Caco-2 (cell line): ENCODE measurements around the gene TMLHE. TPM values are rescaled to one million over a fixed set of nuclear protein-coding genes. Genes with fewer than 3 reads are reported as not detected.
"Not testable (repeated sequence)": the region's sequence is repeated elsewhere in the genome, so short reads cannot be mapped to it uniquely, and the experiment has no call there.

Experiments
- BruUV-seq: library from RNA; stranded (reverse); fragments of 400-500 nt; replicated peaks from 2 replicates; lab custom pipeline; 2021; lab: Mats Ljungman, UMichigan
- CTCF ChIA-PET: fragments of 300-600 bp; sonication (Branson Sonifier 250); formaldehyde crosslinking; loops from one replicate; lab custom pipeline; 2022; ENCODE audit warnings: antibody characterized with exemption; lab: Charles Lee
- POLR2A ChIA-PET: fragments of 300-600 bp; sonication (Branson Sonifier 250); formaldehyde crosslinking; loops from one replicate; lab custom pipeline; 2022; ENCODE audit warnings: antibody characterized with exemption; lab: Charles Lee
- DNase-seq, 2 experiments: peaks; one replicate each; pipeline versions ENCODE4 v3.0.0 to v3.0.0-alpha.2; 2020 to 2022
- H3K27me3 ChIP-seq: replicated peaks from 2 replicates; pipeline ENCODE4 v1.6.0; 2011; ENCODE audit warnings: low read length; ENCODE audit not compliant: control insufficient read depth, insufficient read depth
- H3K36me3 ChIP-seq: 2 replicates; pipeline ENCODE4 v1.5.1; 2011; ENCODE audit warnings: low read length; ENCODE audit not compliant: control insufficient read depth, insufficient read depth
- H3K4me1 ChIP-seq: fragments of 250-450 bp; sonication (Bioruptor Pico); 2 replicates; pipeline ENCODE4 v1.5.1; 2020; ENCODE audit warnings: mild to moderate bottlenecking
- H3K4me3 ChIP-seq: 2 replicates; pipeline ENCODE4 v1.5.1; 2011; ENCODE audit warnings: low read depth, mild to moderate bottlenecking, control low read depth, low read length
- H3K9me3 ChIP-seq: fragments of 250-450 bp; sonication (Bioruptor Pico); 2 replicates; pipeline ENCODE4 v1.5.1; 2020; ENCODE audit warnings: mild to moderate bottlenecking, moderate library complexity
- H3K27ac Mint-ChIP-seq: one replicate; pipeline ENCODE4 v1.8.0; 2022; ENCODE audit warnings: mixed read lengths; ENCODE audit not compliant: unreplicated experiment
- H3K27me3 Mint-ChIP-seq: one replicate; pipeline ENCODE4 v1.8.0; 2022; ENCODE audit warnings: mixed read lengths; ENCODE audit not compliant: insufficient read depth, unreplicated experiment
- H3K36me3 Mint-ChIP-seq: one replicate; pipeline ENCODE4 v1.8.0; 2022; ENCODE audit warnings: mild to moderate bottlenecking, mixed read lengths; ENCODE audit not compliant: insufficient read depth, unreplicated experiment
- H3K4me1 Mint-ChIP-seq: one replicate; pipeline ENCODE4 v1.8.0; 2022; ENCODE audit warnings: low read depth, mixed read lengths; ENCODE audit not compliant: unreplicated experiment
- H3K4me3 Mint-ChIP-seq: one replicate; pipeline ENCODE4 v1.8.0; 2022; ENCODE audit warnings: mild to moderate bottlenecking, moderate library complexity, mixed read lengths; ENCODE audit not compliant: unreplicated experiment
- H3K9me3 Mint-ChIP-seq: one replicate; pipeline ENCODE4 v1.8.0; 2022; ENCODE audit warnings: mixed read lengths; ENCODE audit not compliant: unreplicated experiment
- intact Hi-C: fragments of 100-400 bp; cut with micrococcal nuclease; formaldehyde crosslinking; loops from one replicate; pipeline ENCODE4 v1.10.0; 2022; ENCODE audit not compliant: unreplicated experiment
- microRNA-seq: library from miRNA; unstranded; fragments of <30 nt; microRNA quantifications from one replicate; pipeline ENCODE4 v1.2.0, GENCODE V29; 2022
- total RNA-seq: library from RNA; stranded (reverse); gene quantifications from 2 replicates; pipeline ENCODE4 v1.2.3, GENCODE V29; 2022
- TF ChIP-seq, protein P1 (sequence below), 2 experiments: fragments of 200-600 bp in 1 of 2; IDR thresholded peaks; 1 replicate in 1 of 2; 2 replicates in 1 of 2; pipeline versions ENCODE4 v1.5.1 to v1.8.0; 2011 to 2022; ENCODE audit warnings: antibody characterized with exemption in 1 of 2, control low read depth in 1 of 2, inconsistent platforms in 1 of 2, low read depth in 1 of 2, low read length in 1 of 2, mild to moderate bottlenecking in 1 of 2, moderate library complexity in 1 of 2; ENCODE audit not compliant: insufficient read depth in 1 of 2, severe bottlenecking in 1 of 2, unreplicated experiment in 1 of 2

The TMLHE gene
- total RNA-seq, 1 experiment from 2014 or later, result 14.0 TPM

DNA sequence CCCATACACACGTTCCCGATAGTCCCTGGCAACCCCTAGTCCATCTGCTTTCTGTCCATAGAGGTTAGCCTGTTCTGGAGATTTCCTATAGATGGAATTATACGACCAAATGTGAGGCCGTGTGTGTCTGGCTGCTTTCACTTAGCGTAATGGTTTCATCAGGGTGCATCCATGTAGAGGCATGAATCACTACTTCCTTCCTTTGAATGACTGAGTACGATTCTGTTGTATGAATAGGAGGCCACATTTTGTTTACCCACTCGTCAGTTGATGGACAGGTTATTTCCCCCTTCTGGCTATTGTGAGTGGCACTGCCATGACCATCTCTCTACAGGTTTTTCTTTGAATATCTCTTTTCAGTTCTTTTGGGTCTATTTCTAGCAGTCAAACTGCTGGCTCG, 152.3 kb downstream of the TMLHE start:
- H3K36me3 ChIP-seq, H3K36me3 Mint-ChIP-seq, POLR2A ChIA-PET, intact Hi-C loops, H3K9me3 ChIP-seq, H3K27me3 ChIP-seq, DNase-seq, H3K4me1 ChIP-seq, H3K27me3 Mint-ChIP-seq, BruUV-seq, H3K4me3 Mint-ChIP-seq, H3K27ac Mint-ChIP-seq, H3K9me3 Mint-ChIP-seq, H3K4me1 Mint-ChIP-seq, H3K4me3 ChIP-seq, CTCF ChIA-PET: not testable (repeated sequence)

DNA sequence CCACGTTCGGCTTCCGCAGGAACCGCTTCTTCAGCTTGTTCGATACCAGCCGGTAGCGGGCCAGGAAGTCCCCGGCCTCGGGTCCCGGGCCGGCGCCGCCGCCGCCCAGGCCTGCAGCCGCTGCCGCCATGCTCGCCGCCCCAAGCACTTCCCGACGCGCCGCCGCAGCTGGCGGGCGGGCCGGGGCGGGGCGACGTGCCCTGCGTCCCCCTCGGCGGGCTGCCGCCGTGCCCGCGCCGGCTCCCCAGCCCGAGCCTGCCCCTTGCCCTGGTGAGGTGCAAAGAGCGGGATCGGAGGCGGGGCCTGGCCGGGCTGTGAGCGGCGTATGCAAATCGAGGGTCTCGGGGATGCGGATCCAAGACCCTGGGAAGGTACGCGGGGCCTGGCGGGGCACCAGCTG, 154.3 kb downstream of the TMLHE start, which contains the start of gene F8A3:
TSS of gene F8A3 (minus strand) at position 150 of the 400 bp plus-strand sequence. CDS start at position 130, 20 bp downstream.
- H3K9me3 ChIP-seq, H3K4me1 ChIP-seq, DNase-seq, H3K27me3 Mint-ChIP-seq, POLR2A ChIA-PET, H3K36me3 ChIP-seq, H3K4me3 Mint-ChIP-seq, H3K27me3 ChIP-seq, H3K9me3 Mint-ChIP-seq, BruUV-seq, intact Hi-C loops, CTCF ChIA-PET, H3K4me3 ChIP-seq, H3K36me3 Mint-ChIP-seq, H3K27ac Mint-ChIP-seq, H3K4me1 Mint-ChIP-seq: not testable (repeated sequence)

DNA sequence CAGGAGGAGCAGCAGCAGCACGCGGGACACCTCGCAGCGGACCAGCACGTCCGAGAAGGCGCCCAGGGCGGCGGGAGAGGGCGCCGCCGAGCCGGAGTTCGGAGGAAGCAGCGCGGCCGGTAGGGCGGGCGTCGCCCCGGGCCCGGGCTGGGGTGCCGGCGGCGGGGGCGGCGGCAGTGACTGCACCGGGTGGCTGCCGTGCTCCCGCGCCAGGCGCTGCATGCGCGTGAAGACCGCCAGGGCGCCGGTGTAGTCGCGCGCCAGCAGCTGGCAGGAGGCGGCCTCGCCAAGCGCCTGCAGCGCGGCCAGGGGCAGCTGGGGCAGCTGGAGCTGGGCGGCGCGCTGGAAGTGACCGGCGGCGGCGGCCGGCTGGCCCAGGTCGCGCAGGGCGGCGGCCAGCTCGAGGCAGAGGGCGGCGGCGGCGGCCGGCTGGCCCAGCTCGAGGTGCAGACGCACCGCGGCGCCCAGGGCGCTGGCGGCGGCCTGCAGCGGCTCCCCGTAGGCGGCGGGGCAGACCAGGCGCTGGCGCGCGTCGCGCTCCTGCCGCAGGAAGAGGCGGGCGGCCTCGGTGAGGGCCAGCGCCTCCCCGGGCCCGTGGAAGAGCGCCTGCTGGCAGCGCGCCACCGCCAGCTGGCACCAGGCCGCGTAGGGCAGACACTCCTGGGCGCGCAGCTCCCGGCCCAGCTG, 154.8 kb downstream of the TMLHE start:
- CTCF ChIA-PET, H3K4me3 Mint-ChIP-seq, BruUV-seq, H3K9me3 Mint-ChIP-seq, H3K9me3 ChIP-seq, H3K4me3 ChIP-seq, H3K27me3 ChIP-seq, H3K36me3 Mint-ChIP-seq, H3K4me1 ChIP-seq, H3K27me3 Mint-ChIP-seq, H3K4me1 Mint-ChIP-seq, DNase-seq, H3K36me3 ChIP-seq, POLR2A ChIA-PET, intact Hi-C loops, H3K27ac Mint-ChIP-seq: not testable (repeated sequence)

DNA sequence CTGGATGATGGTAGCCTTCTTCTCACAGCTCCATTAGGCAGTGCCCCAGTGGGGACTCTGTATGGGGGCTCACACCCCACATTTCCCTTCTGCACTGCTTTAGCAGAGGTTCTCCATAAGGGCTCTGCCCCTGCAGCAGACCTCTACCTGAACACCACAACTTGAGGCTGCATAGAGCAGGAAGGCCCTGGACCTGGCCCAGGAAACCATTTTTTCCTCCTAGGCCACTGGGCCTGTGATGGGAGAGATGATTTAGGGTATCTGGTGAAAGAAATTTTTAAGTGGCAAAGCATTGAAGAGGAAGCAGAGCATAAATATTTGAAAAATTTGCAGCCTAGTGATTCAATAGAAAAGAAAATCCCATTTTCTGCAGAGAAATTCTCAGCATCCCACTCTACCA, 171.7 kb downstream of the TMLHE start:
- Histone ChIP-seq H3K36me3 (no peaks in the 10 kb centered on the region), H3K4me1 (no peaks in the 10 kb centered on the region), H3K27me3 (no peaks in the 10 kb centered on the region), H3K9me3 (no peaks in the 10 kb centered on the region), H3K4me3 (no peak overlapping the region)
- Mint-ChIP-seq H3K27me3 (no peaks in the 10 kb centered on the region), H3K9me3 (no peaks in the 10 kb centered on the region), H3K36me3 (no peaks in the 10 kb centered on the region), H3K27ac (no peak overlapping the region), H3K4me3 (no peak overlapping the region), H3K4me1 (no peaks in the 10 kb centered on the region)
- CTCF ChIA-PET, result no interaction called here
- BruUV-seq, result no TSS peak
- no peak for DNase-seq
- intact Hi-C loops, result no loop called here
- TF ChIP-seq, protein P1, sequence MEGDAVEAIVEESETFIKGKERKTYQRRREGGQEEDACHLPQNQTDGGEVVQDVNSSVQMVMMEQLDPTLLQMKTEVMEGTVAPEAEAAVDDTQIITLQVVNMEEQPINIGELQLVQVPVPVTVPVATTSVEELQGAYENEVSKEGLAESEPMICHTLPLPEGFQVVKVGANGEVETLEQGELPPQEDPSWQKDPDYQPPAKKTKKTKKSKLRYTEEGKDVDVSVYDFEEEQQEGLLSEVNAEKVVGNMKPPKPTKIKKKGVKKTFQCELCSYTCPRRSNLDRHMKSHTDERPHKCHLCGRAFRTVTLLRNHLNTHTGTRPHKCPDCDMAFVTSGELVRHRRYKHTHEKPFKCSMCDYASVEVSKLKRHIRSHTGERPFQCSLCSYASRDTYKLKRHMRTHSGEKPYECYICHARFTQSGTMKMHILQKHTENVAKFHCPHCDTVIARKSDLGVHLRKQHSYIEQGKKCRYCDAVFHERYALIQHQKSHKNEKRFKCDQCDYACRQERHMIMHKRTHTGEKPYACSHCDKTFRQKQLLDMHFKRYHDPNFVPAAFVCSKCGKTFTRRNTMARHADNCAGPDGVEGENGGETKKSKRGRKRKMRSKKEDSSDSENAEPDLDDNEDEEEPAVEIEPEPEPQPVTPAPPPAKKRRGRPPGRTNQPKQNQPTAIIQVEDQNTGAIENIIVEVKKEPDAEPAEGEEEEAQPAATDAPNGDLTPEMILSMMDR (IDR thresholded peaks at IDR 0.05; ENCODE audit: insufficient read depth in 1 of 2, low read depth in 1 of 2, low read length in 1 of 2, severe bottlenecking in 1 of 2, unreplicated experiment in 1 of 2), result no peak
- POLR2A ChIA-PET, result no interaction called here

Small RNA genes lying within 50 kb of the gene (microRNA-seq; reads per million reads assigned to microRNA genes)
- not detected for gene MIR1184-3

Other genes with a start within 250 kb of the TMLHE start
- not detected in 2 replicates for gene F8A2, start 230.9 kb downstream of the TMLHE start, total RNA-seq
- 7.5 and 8.5 TPM in 2 replicates for gene F8A3, start 154.3 kb downstream of the TMLHE start, total RNA-seq
- 0.16 and 0.28 TPM in 2 replicates for gene SPRY3, start 366 bp downstream of the TMLHE start, total RNA-seq